ENCODE measurements around the gene F7.

Gene F7

GRCh38 chr13:113166266-113166665 lies 60.7 kb downstream of the F7 start:
- Histone ChIP-seq H3F3A (ENCODE audit: insufficient read depth) (peaks cover 3% of the 10 kb centered on the region; the same call in 1 of the 2 replicates), H3K9me2 (replicated peaks; ENCODE audit: insufficient read depth, low read length) (no peaks in the 10 kb centered on the region), H2AFZ (ENCODE audit: low read depth, low read length, severe bottlenecking) (no peak overlapping the region), H3K4me3 (ENCODE audit: insufficient read depth, low read length, poor library complexity, severe bottlenecking) (no peak overlapping the region), H3K36me3 (ENCODE audit: low read length) (no peaks in the 10 kb centered on the region), H3K27me3 (ENCODE audit: low read length) (no peaks in the 10 kb centered on the region), H4K20me1 (ENCODE audit: low read depth, low read length) (no peaks in the 10 kb centered on the region), H3K79me2 (ENCODE audit: insufficient read depth, low read length) (no peaks in the 10 kb centered on the region), H3K9ac (ENCODE audit: low read length) (no peak overlapping the region), H3K9me3 (ENCODE audit: insufficient read depth, low read length) (no peaks in the 10 kb centered on the region), H3K4me2 (ENCODE audit: low read depth, low read length, poor library complexity, severe bottlenecking) (no peak overlapping the region), H3K27ac (ENCODE audit: low read depth, low read length) (no peak overlapping the region)
- no peak for TF ChIP-seq CTCF (IDR thresholded peaks at IDR 0.05; ENCODE audit: insufficient read depth, low read length, poor library complexity, severe bottlenecking)
- TF ChIP-seq EZH2phosphoT487 (conservative IDR thresholded peaks at IDR 0.05; ENCODE audit: low read length), result no peak

- Histone ChIP-seq H4K20me1 (ENCODE audit: low read depth, low read length) (no peaks in the 10 kb centered on the region), H3K4me3 (ENCODE audit: insufficient read depth, low read length, poor library complexity, severe bottlenecking) (no peak overlapping the region), H3K9ac (ENCODE audit: low read length) (no peak overlapping the region), H3K27ac (ENCODE audit: low read depth, low read length) (no peak overlapping the region), H3K9me3 (ENCODE audit: insufficient read depth, low read length) (no peaks in the 10 kb centered on the region), H3K4me2 (ENCODE audit: low read depth, low read length, poor library complexity, severe bottlenecking) (no peak overlapping the region), H3K79me2 (ENCODE audit: insufficient read depth, low read length) (no peaks in the 10 kb centered on the region), H2AFZ (ENCODE audit: low read depth, low read length, severe bottlenecking) (no peak overlapping the region), H3F3A (ENCODE audit: insufficient read depth) (peaks cover 3% of the 10 kb centered on the region; the same call in 1 of the 2 replicates), H3K36me3 (ENCODE audit: low read length) (no peaks in the 10 kb centered on the region), H3K9me2 (replicated peaks; ENCODE audit: insufficient read depth, low read length) (no peaks in the 10 kb centered on the region), H3K27me3 (ENCODE audit: low read length) (no peaks in the 10 kb centered on the region)
- TF ChIP-seq EZH2phosphoT487 (conservative IDR thresholded peaks at IDR 0.05; ENCODE audit: low read length) (no peak), CTCF (IDR thresholded peaks at IDR 0.05; ENCODE audit: insufficient read depth, low read length, poor library complexity, severe bottlenecking) (no peak)
Measured at GRCh38 chr13:113166681-113167080, 61.1 kb downstream of the F7 start.

- Histone ChIP-seq H3K79me2 (ENCODE audit: insufficient read depth, low read length) (no peaks in the 10 kb centered on the region), H3K4me2 (ENCODE audit: low read depth, low read length, poor library complexity, severe bottlenecking) (no peak overlapping the region), H3K36me3 (ENCODE audit: low read length) (no peaks in the 10 kb centered on the region), H3K9me3 (ENCODE audit: insufficient read depth, low read length) (no peaks in the 10 kb centered on the region), H3F3A (ENCODE audit: insufficient read depth) (peaks cover 3% of the 10 kb centered on the region; the same call in 1 of the 2 replicates), H3K9ac (ENCODE audit: low read length) (no peak overlapping the region), H3K27ac (ENCODE audit: low read depth, low read length) (no peak overlapping the region), H3K27me3 (ENCODE audit: low read length) (no peaks in the 10 kb centered on the region), H4K20me1 (ENCODE audit: low read depth, low read length) (no peaks in the 10 kb centered on the region), H3K4me3 (ENCODE audit: insufficient read depth, low read length, poor library complexity, severe bottlenecking) (no peak overlapping the region), H2AFZ (ENCODE audit: low read depth, low read length, severe bottlenecking) (no peak overlapping the region), H3K9me2 (replicated peaks; ENCODE audit: insufficient read depth, low read length) (no peaks in the 10 kb centered on the region)
- TF ChIP-seq CTCF (IDR thresholded peaks at IDR 0.05; ENCODE audit: insufficient read depth, low read length, poor library complexity, severe bottlenecking) (no peak), EZH2phosphoT487 (conservative IDR thresholded peaks at IDR 0.05; ENCODE audit: low read length) (no peak)
Measured at GRCh38 chr13:113167155-113167554, 61.6 kb downstream of the F7 start.
